ENCODE data around the gene RAB35.

DNA sequence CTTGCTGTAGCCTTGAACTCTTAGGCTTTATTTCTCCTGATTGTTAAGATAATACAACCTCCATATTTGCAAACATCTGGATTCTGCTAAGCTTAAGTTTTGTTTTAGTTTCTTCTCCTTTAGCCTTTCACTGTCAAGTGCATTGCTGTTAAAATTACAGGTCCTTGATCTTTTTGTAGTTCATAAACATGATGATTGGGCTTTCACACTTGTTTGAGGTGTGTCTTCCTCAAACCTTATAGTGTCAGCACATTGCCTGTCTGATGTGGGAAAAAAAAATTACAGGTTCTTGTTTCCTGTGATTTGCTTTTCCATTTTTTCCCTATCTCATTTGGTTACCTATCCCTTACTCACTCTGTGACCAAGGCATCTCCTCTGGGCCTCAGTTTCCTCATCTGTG is 68.3 kb downstream of the RAB35 start:
- TF ChIP-seq, protein P1, sequence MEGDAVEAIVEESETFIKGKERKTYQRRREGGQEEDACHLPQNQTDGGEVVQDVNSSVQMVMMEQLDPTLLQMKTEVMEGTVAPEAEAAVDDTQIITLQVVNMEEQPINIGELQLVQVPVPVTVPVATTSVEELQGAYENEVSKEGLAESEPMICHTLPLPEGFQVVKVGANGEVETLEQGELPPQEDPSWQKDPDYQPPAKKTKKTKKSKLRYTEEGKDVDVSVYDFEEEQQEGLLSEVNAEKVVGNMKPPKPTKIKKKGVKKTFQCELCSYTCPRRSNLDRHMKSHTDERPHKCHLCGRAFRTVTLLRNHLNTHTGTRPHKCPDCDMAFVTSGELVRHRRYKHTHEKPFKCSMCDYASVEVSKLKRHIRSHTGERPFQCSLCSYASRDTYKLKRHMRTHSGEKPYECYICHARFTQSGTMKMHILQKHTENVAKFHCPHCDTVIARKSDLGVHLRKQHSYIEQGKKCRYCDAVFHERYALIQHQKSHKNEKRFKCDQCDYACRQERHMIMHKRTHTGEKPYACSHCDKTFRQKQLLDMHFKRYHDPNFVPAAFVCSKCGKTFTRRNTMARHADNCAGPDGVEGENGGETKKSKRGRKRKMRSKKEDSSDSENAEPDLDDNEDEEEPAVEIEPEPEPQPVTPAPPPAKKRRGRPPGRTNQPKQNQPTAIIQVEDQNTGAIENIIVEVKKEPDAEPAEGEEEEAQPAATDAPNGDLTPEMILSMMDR (IDR thresholded peaks at IDR 0.05; ENCODE audit: low read depth, low read length), result no peak
- TF ChIP-seq MYC (IDR thresholded peaks at IDR 0.05; ENCODE audit: low read depth, low read length) (no peak), POLR2A (IDR thresholded peaks at IDR 0.05; ENCODE audit: extremely low read depth, insufficient read length) (no peak)
- TF ChIP-seq, protein P2, sequence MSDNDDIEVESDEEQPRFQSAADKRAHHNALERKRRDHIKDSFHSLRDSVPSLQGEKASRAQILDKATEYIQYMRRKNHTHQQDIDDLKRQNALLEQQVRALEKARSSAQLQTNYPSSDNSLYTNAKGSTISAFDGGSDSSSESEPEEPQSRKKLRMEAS (IDR thresholded peaks at IDR 0.05; ENCODE audit: low read depth, low read length), result no peak

All from NB4 (cell line).